H1 (cell line): ENCODE data around the gene IREB2. TPM values are rescaled to one million over a fixed set of nuclear protein-coding genes. Genes with fewer than 3 reads are reported as not detected.

Experiments
- CTCF ChIA-PET: fragments of 300-600 bp; sonication (Branson Sonifier 250); formaldehyde crosslinking; loops from one replicate; lab custom pipeline; 2021; ENCODE audit not compliant: partially characterized antibody; lab: Charles Lee
- POLR2A ChIA-PET: fragments of 300-600 bp; sonication (Branson Sonifier 250); formaldehyde crosslinking; loops from one replicate; lab custom pipeline; 2021; ENCODE audit warnings: inconsistent platforms; ENCODE audit not compliant: partially characterized antibody; lab: Charles Lee
- DNase-seq, 2 experiments: peaks; one replicate each; pipeline versions ENCODE4 v3.0.0 to v3.0.0-alpha.2; 2010 to 2022; ENCODE audit warnings: low spot score in 2 of 2, low read depth in 1 of 2, mixed read lengths in 1 of 2
- FAIRE-seq: peaks from 2 replicates; lab custom pipeline; 2011; peaks lifted over from hg19 to GRCh38; lab: Jason Lieb, UNC
- H2AFZ ChIP-seq: 2 replicates; pipeline ENCODE4 v1.8.1; 2012; ENCODE audit warnings: low read length, inconsistent platforms
- H2AK5ac ChIP-seq: 2 replicates; pipeline ENCODE4 v1.6.1; 2013; ENCODE audit warnings: low read depth, low read length
- H2BK120ac ChIP-seq: replicated peaks from 2 replicates; pipeline ENCODE3; 2013; ENCODE audit warnings: low read depth, low read length, inconsistent platforms
- H2BK12ac ChIP-seq: 2 replicates; pipeline ENCODE4 v1.6.1; 2013; ENCODE audit warnings: low read depth, low read length
- H2BK15ac ChIP-seq: 2 replicates; pipeline ENCODE4 v1.6.1; 2013; ENCODE audit warnings: low read length
- H2BK20ac ChIP-seq: 2 replicates; pipeline ENCODE4 v1.6.1; 2013; ENCODE audit warnings: low read length
- H2BK5ac ChIP-seq: 2 replicates; pipeline ENCODE4 v1.6.1; 2013; ENCODE audit warnings: low read depth, low read length
- H3K14ac ChIP-seq: 2 replicates; pipeline ENCODE4 v1.6.1; 2013; ENCODE audit warnings: inconsistent platforms; ENCODE audit not compliant: insufficient read length
- H3K18ac ChIP-seq: 2 replicates; pipeline ENCODE4 v1.6.1; 2013; ENCODE audit warnings: low read length; ENCODE audit errors: extremely low read depth
- H3K23ac ChIP-seq: 2 replicates; pipeline ENCODE4 v1.6.1; 2013; ENCODE audit warnings: inconsistent platforms; ENCODE audit not compliant: insufficient read length
- H3K23me2 ChIP-seq: 2 replicates; pipeline ENCODE4 v1.6.1; 2013; ENCODE audit warnings: low read depth, low read length
- H3K27ac ChIP-seq: 2 replicates; pipeline ENCODE4 v1.6.1; 2011; ENCODE audit warnings: low read depth, low read length, inconsistent platforms
- H3K27me3 ChIP-seq, 4 experiments: replicated peaks in 1 of 4; 1 replicate in 1 of 4; 2 replicates in 3 of 4; pipeline versions ENCODE4 v1.6.1 to v1.8.1; 2011 to 2013; ENCODE audit warnings: low read length in 3 of 4, mild to moderate bottlenecking in 3 of 4, inconsistent platforms in 2 of 4, mixed read lengths in 2 of 4, moderate library complexity in 1 of 4; ENCODE audit not compliant: control insufficient read depth in 3 of 4, insufficient read depth in 3 of 4; ENCODE audit errors: extremely low read depth in 1 of 4
- H3K36me3 ChIP-seq, 4 experiments: 2 replicates each; pipeline versions ENCODE4 v1.6.1 to v1.8.1; 2011 to 2013; ENCODE audit warnings: mild to moderate bottlenecking in 4 of 4, low read length in 3 of 4, moderate library complexity in 2 of 4, control low read depth in 1 of 4, inconsistent platforms in 1 of 4; ENCODE audit not compliant: insufficient read depth in 4 of 4, control insufficient read depth in 2 of 4
- H3K4ac ChIP-seq: replicated peaks from 2 replicates; pipeline ENCODE3; 2013; ENCODE audit warnings: low read length, low read depth, mixed read lengths, inconsistent platforms; ENCODE audit not compliant: insufficient read length
- H3K4me1 ChIP-seq, 4 experiments: replicated peaks in 1 of 4; 1 replicate in 1 of 4; 2 replicates in 3 of 4; pipeline versions ENCODE4 v1.6.1 to v1.8.1; 2011 to 2013; ENCODE audit warnings: low read length in 3 of 4, inconsistent platforms in 2 of 4, mixed read lengths in 1 of 4; ENCODE audit not compliant: insufficient read depth in 4 of 4, control insufficient read depth in 3 of 4
- H3K4me2 ChIP-seq, 2 experiments: 2 replicates each; pipeline versions ENCODE4 v1.6.1 to v1.8.1; 2011 to 2013; ENCODE audit warnings: low read depth in 2 of 2, low read length in 2 of 2, control low read depth in 1 of 2, inconsistent platforms in 1 of 2, mild to moderate bottlenecking in 1 of 2; ENCODE audit not compliant: insufficient read depth in 1 of 2
- H3K4me3 ChIP-seq, 4 experiments: fragments of 200-600, 300-600 bp in 1 of 4; sonication (generic), shearing (Covaris generic), sonication (Bioruptor Twin) in 1 of 4; 2 replicates each; pipeline versions ENCODE4 v1.5.1 to v1.8.1; 2011 to 2016; ENCODE audit warnings: low read length in 4 of 4, low read depth in 3 of 4, control low read depth in 2 of 4, inconsistent platforms in 2 of 4, mild to moderate bottlenecking in 2 of 4, mixed read lengths in 1 of 4, moderate library complexity in 1 of 4; ENCODE audit not compliant: insufficient read depth in 2 of 4; ENCODE audit errors: extremely low read depth in 1 of 4
- H3K56ac ChIP-seq: replicated peaks from 2 replicates; pipeline ENCODE3; 2013; ENCODE audit warnings: low read depth, mild to moderate bottlenecking, mixed read lengths, low read length, inconsistent platforms; ENCODE audit not compliant: insufficient read length
- H3K79me1 ChIP-seq: 2 replicates; pipeline ENCODE4 v1.6.1; 2013; ENCODE audit warnings: low read depth, low read length, control low read depth
- H3K79me2 ChIP-seq, 2 experiments: 2 replicates each; pipeline versions ENCODE4 v1.6.1 to v1.8.1; 2012 to 2013; ENCODE audit warnings: low read length in 2 of 2, mild to moderate bottlenecking in 2 of 2, inconsistent platforms in 1 of 2; ENCODE audit not compliant: insufficient read depth in 2 of 2, control insufficient read depth in 1 of 2
- H3K9ac ChIP-seq, 4 experiments: replicated peaks in 1 of 4; 1 replicate in 1 of 4; 2 replicates in 3 of 4; pipeline versions ENCODE4 v1.6.1 to v1.8.1; 2011 to 2013; ENCODE audit warnings: low read depth in 3 of 4, low read length in 3 of 4, control low read depth in 2 of 4, mild to moderate bottlenecking in 2 of 4, moderate library complexity in 2 of 4, inconsistent platforms in 1 of 4; ENCODE audit errors: extremely low read depth in 1 of 4
- H3K9me3 ChIP-seq, 2 experiments: 2 replicates each; pipeline versions ENCODE4 v1.6.1 to v1.8.1; 2012 to 2013; ENCODE audit warnings: mild to moderate bottlenecking in 2 of 2, moderate library complexity in 2 of 2, control low read depth in 1 of 2, inconsistent platforms in 1 of 2, low read depth in 1 of 2, low read length in 1 of 2, mixed read lengths in 1 of 2; ENCODE audit not compliant: insufficient read depth in 2 of 2
- H4K20me1 ChIP-seq, 2 experiments: replicated peaks in 1 of 2; 2 replicates each; pipeline versions ENCODE3 to v1.8.1; 2011 to 2013; ENCODE audit warnings: inconsistent platforms in 2 of 2, low read length in 2 of 2, mild to moderate bottlenecking in 1 of 2; ENCODE audit not compliant: insufficient read depth in 2 of 2, control insufficient read depth in 1 of 2
- H4K5ac ChIP-seq: 2 replicates; pipeline ENCODE4 v1.6.1; 2013; ENCODE audit warnings: low read length, low read depth, mixed read lengths, inconsistent platforms; ENCODE audit not compliant: insufficient read length
- H4K8ac ChIP-seq: 2 replicates; pipeline ENCODE4 v1.8.0; 2013; ENCODE audit warnings: mild to moderate bottlenecking, moderate library complexity, low read length, inconsistent platforms; ENCODE audit not compliant: insufficient read depth; ENCODE audit errors: extremely low read depth
- H4K91ac ChIP-seq: replicated peaks from 2 replicates; pipeline ENCODE3; 2013; ENCODE audit warnings: low read length, mixed read lengths, inconsistent platforms; ENCODE audit not compliant: insufficient read length
- POLR2A ChIP-seq, 2 experiments: IDR thresholded peaks; 1 replicate in 1 of 2; 2 replicates in 1 of 2; pipeline ENCODE4 v1.6.1; 2011; ENCODE audit warnings: low read depth in 2 of 2, low read length in 2 of 2, mild to moderate bottlenecking in 2 of 2; ENCODE audit errors: control extremely low read depth in 1 of 2
- SAP30 ChIP-seq: fragments of 300-600 bp; sonication (generic); IDR thresholded peaks from 2 replicates; pipeline ENCODE4 v1.7.1; 2012; ENCODE audit warnings: low read length, moderate library complexity, mild to moderate bottlenecking, inconsistent platforms; ENCODE audit not compliant: insufficient read depth, insufficient replicate concordance
- WGBS, 2 experiments: shearing (Covaris generic) in 1 of 2; methylation state at CpG; one replicate each; pipeline versions ENCODE4 v1.1.6 to v1.1.7; 2013 to 2015; ENCODE audit warnings: low lambda C conversion rate in 2 of 2, mixed read lengths in 2 of 2, inconsistent platforms in 1 of 2, low coverage in 1 of 2, missing lambda C conversion rate in 1 of 2; ENCODE audit not compliant: insufficient replicate concordance in 2 of 2, insufficient coverage in 1 of 2, insufficient read length in 1 of 2; ENCODE audit errors: extremely low coverage in 1 of 2, missing lambda C conversion rate in 1 of 2; 5-methylcytosine and 5-hydroxymethylcytosine counted together
- polyA plus RNA-seq, 7 experiments: library from polyadenylated mRNA; depleted of rRNA in 3 of 7; stranded (reverse) in 5 of 7; unstranded in 2 of 7; fragments of >200 nt in 5 of 7; fragments of 200-250 nt in 2 of 7; gene quantifications; 1 replicate in 5 of 7; 2 replicates in 1 of 7; 4 replicates in 1 of 7; pipeline versions ENCODE4 v1.2.1 to v1.2.3, GENCODE V29; 2011 to 2013; ENCODE audit warnings: missing spikeins in 2 of 7, mixed read lengths in 2 of 7
- total RNA-seq: library from RNA; stranded (reverse); fragmentation: NEBNext Ultra II Directional; extraction: Animal tissue kit (Norgen Biotek cat#: 25700); gene quantifications from 2 replicates; pipeline ENCODE4 v1.2.1, GENCODE V29; 2021

IREB2 gene
- total and polyA plus RNA-seq, 2 of the 8 experiments (the other 6 are each of a cell fraction or from before 2014, with no cell fraction given): 21.0 to 103 TPM

- Histone ChIP-seq H2BK15ac (no peak overlapping the region), H2BK12ac (no peak overlapping the region), H3K79me2 (no peaks in the 10 kb centered on the region), H3K9ac (no peak overlapping the region), H3K18ac (no peak overlapping the region), H4K20me1 (no peaks in the 10 kb centered on the region), H2AK5ac (no peak overlapping the region), H3K23me2 (no peaks in the 10 kb centered on the region; the same call in 1 of the 2 replicates), H3K36me3 (no peaks in the 10 kb centered on the region), H3K23ac (no peak overlapping the region), H3K4me3 (no peak overlapping the region), H2BK120ac (no peak overlapping the region), H2BK5ac (no peak overlapping the region), H4K5ac (no peak overlapping the region), H3K56ac (no peak overlapping the region), H4K91ac (no peak overlapping the region), H3K79me1 (no peaks in the 10 kb centered on the region), H4K8ac (no peak overlapping the region), H2AFZ (no peak overlapping the region), H2BK20ac (no peak overlapping the region), H3K14ac (no peak overlapping the region), H3K4ac (no peak overlapping the region), H3K9me3 (no peaks in the 10 kb centered on the region), H3K27ac (no peak overlapping the region), H3K4me2 (no peak overlapping the region; a peak in 1 of 4 replicates), H3K27me3 (no peaks in the 10 kb centered on the region; a peak in 2 of 7 replicates), H3K4me1 (peaks cover 0 to 10% (median 6%) of the 10 kb centered on the region in 4 experiments; a peak in 5 of 7 replicates)
- CTCF ChIA-PET: interaction anchor here (0.8 to 20.7 kb wide), 6 partner anchors 8 to 96 kb away, joined by 3 to 240 read pairs (median 6); no protein-coding TSS in a partner anchor
- DNase-seq: no peak
- 85% methylated on average over 3 of the region's 3 CpGs; no CpG with 5 or more reads in 1 of the 2 experiments for WGBS, 2 experiments
- POLR2A ChIA-PET: interaction anchor here (1.1 to 2.6 kb wide), 3 partner anchors 12 to 20 kb away, joined by 3 to 10 read pairs (median 4); no protein-coding TSS in a partner anchor
- no peak for TF ChIP-seq POLR2A (IDR thresholded peaks at IDR 0.05; ENCODE audit: control extremely low read depth in 1 of 2, low read depth in 2 of 2, low read length in 2 of 2)
- TF ChIP-seq SAP30: no peak
- FAIRE-seq: no peak
Measured at GRCh38 chr15:78404125-78404524, 33.9 kb upstream of the IREB2 start.
